ENCODE data around the gene FOXP1.

Gene FOXP1

DNA sequence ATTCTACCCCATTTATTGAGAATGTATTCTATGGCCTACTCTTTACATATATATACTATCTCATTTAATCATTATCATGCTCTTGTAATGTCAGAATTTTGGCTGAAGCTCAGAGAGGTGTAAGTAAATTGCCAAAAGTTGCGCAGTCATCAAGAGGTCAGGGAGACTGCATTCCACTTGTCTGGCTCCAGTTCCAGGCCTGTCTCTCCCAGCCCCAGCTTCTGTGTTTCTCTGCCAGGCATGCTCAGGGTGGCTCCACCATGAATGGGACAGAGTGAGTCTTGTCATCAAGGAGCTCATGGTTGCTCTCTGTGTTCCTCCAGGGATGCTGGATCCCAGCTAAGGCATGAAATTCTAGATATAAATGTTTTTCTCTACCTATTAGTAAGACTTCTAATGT is 635.9 kb downstream of the FOXP1 start:
- no peaks in the 10 kb centered on the region for H3K9me3 ChIP-seq (ENCODE audit: control insufficient read depth, insufficient read depth, low read length)
- no peaks in the 10 kb centered on the region for H3K4me1 ChIP-seq (ENCODE audit: control insufficient read depth, insufficient read depth, low read length)
- no peaks in the 10 kb centered on the region for H3K27me3 ChIP-seq (ENCODE audit: control insufficient read depth, insufficient read depth, low read length)
- H3K9ac ChIP-seq (ENCODE audit: low read depth, low read length) = no peak overlapping the region
- H3K36me3 ChIP-seq (ENCODE audit: control insufficient read depth, insufficient read depth, low read length) = no peaks in the 10 kb centered on the region
- H3K4me3 ChIP-seq (ENCODE audit: low read depth, low read length) = no peak overlapping the region

DNA sequence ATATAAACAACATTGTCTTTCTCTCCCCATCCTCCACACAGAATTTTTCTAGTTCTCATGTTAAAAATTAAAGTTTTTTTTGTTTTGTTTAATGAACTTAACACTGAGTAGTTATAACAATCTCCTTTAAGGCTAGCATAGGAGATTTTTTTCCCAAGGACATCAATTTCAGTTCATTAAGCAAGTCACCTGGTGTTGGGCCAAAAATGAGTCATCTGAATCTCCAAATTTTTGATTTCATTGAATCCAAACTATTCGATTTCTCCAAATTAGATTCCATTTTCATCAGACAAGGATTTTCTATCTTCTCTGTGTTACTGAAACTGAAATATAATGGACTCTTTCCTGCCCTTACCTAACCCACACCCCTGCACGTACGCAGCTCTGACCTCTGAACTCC is 639.6 kb downstream of the FOXP1 start:
- H3K4me1 ChIP-seq (ENCODE audit: control insufficient read depth, insufficient read depth, low read length) = no peaks in the 10 kb centered on the region
- H3K4me3 ChIP-seq (ENCODE audit: low read depth, low read length) = no peak overlapping the region
- no peak overlapping the region for H3K9ac ChIP-seq (ENCODE audit: low read depth, low read length)
- no peaks in the 10 kb centered on the region for H3K36me3 ChIP-seq (ENCODE audit: control insufficient read depth, insufficient read depth, low read length)
- no peaks in the 10 kb centered on the region for H3K9me3 ChIP-seq (ENCODE audit: control insufficient read depth, insufficient read depth, low read length)
- no peaks in the 10 kb centered on the region for H3K27me3 ChIP-seq (ENCODE audit: control insufficient read depth, insufficient read depth, low read length)

DNA sequence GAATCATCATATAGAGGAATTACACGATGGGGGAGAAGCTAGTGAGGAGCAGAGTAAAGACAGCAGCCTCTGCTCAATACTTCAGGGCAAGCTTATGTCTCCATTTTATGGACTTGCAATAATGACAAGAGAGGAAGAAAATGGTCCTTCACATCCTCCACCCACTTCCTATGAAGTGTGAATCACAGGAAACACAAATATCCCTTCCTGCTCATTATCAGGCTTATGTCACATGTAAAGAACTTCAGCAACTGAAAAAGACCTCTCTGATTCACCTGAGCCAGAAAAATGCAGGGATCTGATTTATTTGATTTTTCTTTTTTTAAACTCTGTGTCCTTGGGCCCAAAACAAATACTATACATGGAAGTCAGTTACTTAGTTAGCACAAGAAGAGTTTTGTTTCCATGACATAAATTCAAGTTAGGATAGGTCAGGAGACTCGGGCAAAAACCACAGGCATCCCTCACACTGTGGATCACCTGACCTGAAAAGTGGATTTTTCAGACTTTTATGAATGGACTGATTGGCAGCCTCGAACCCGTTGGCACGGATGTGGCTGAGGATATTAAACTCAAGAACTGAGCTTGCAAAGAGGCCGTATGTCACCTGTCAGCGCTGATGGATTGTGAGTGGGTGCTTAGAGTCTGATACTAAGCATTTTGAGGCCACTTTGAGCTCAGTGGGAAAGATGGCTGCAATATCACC is 650.3 kb downstream of the FOXP1 start:
- Histone ChIP-seq H3K36me3 (ENCODE audit: control insufficient read depth, insufficient read depth, low read length) (no peaks in the 10 kb centered on the region), H3K4me3 (ENCODE audit: low read depth, low read length) (no peak overlapping the region), H3K9ac (ENCODE audit: low read depth, low read length) (no peak overlapping the region), H3K27me3 (ENCODE audit: control insufficient read depth, insufficient read depth, low read length) (no peaks in the 10 kb centered on the region), H3K9me3 (ENCODE audit: control insufficient read depth, insufficient read depth, low read length) (no peaks in the 10 kb centered on the region), H3K4me1 (ENCODE audit: control insufficient read depth, insufficient read depth, low read length) (no peaks in the 10 kb centered on the region)

DNA sequence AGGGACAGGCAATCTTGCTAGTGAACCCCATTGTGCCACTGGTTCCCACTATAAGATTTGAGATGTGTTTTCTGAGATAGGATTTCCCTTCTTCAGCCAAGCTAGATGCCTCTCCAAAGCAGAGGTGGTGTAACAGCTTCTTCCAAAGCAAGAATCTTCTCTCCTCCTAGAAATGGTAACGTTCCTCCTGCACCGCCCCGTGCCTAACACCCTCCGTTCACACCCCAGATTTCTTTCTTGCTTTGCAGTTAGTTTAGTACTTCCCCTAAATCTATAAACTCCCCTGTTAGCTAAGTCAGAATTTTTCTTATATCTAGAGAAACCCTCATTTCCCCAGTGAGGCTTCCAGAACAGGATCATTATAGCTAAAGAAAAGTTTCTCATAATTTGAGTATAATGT is 653.5 kb downstream of the FOXP1 start:
- Histone ChIP-seq H3K4me3 (ENCODE audit: low read depth, low read length) (no peak overlapping the region), H3K27me3 (ENCODE audit: control insufficient read depth, insufficient read depth, low read length) (no peaks in the 10 kb centered on the region), H3K9me3 (ENCODE audit: control insufficient read depth, insufficient read depth, low read length) (no peaks in the 10 kb centered on the region), H3K4me1 (ENCODE audit: control insufficient read depth, insufficient read depth, low read length) (no peaks in the 10 kb centered on the region), H3K36me3 (ENCODE audit: control insufficient read depth, insufficient read depth, low read length) (no peaks in the 10 kb centered on the region), H3K9ac (ENCODE audit: low read depth, low read length) (no peak overlapping the region)

DNA sequence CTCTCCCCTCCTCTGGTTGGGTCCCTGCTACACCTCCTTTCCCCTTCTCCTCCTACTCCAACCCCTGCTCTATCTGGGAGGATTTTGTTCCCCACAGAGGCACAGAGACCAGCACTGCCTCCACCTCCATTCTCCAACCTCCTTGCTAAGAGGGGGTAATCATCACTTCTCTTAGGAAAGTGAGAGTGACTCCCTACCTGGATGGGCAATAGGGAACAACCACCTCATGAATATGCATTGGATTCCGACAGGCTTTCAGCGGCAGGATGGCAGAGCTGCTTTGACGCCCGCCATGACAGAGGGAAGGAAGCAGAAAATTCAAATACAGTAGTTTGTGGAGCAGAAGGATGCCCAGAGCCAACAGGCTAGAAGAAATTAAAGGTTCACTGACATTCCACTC is 656.3 kb downstream of the FOXP1 start:
- H3K9ac ChIP-seq (ENCODE audit: low read depth, low read length) = no peak overlapping the region
- H3K27me3 ChIP-seq (ENCODE audit: control insufficient read depth, insufficient read depth, low read length) = no peaks in the 10 kb centered on the region
- H3K9me3 ChIP-seq (ENCODE audit: control insufficient read depth, insufficient read depth, low read length) = no peaks in the 10 kb centered on the region
- no peaks in the 10 kb centered on the region for H3K36me3 ChIP-seq (ENCODE audit: control insufficient read depth, insufficient read depth, low read length)
- H3K4me1 ChIP-seq (ENCODE audit: control insufficient read depth, insufficient read depth, low read length) = no peaks in the 10 kb centered on the region
- H3K4me3 ChIP-seq (ENCODE audit: low read depth, low read length) = no peak overlapping the region

DNA sequence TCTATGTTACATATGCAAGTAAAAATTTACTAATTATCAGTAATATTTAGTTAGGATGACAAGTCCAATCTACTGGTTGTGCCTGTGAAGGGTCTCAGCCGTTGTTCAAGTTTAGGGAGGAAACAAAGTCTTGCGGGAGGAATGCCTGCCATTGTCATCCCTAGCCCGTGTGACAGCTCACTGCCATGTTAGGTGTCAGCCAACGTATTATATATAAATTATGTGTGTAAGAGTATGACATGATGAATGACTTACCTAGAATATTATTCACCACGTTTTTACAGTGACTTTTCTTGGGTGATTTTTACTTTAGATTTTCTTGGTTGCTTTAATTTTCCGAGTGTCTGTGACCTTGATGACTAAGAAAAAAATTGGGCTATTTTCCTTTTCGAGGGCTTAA is 656.7 kb downstream of the FOXP1 start:
- H3K36me3 ChIP-seq (ENCODE audit: control insufficient read depth, insufficient read depth, low read length) = no peaks in the 10 kb centered on the region
- no peaks in the 10 kb centered on the region for H3K27me3 ChIP-seq (ENCODE audit: control insufficient read depth, insufficient read depth, low read length)
- no peak overlapping the region for H3K4me3 ChIP-seq (ENCODE audit: low read depth, low read length)

DNA sequence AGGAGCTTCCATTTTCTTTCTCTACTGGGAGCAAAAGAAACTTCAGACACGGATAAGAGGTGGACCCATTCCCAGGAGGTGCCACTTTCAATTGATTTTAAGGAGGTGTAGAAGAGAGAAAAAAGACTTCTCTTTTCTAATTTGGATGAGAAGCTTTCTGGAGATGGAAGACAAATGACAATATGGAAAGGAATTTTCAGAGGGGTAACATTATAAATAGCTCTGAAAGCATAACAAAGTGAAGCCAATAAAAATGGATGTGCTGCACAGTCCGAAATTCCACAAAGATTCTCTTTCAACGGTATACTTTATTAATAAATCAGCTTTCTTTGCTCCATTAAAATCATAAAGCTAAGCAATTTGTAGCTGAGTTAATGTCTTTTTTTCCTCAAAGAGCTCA is 663.9 kb downstream of the FOXP1 start:
- H3K9me3 ChIP-seq (ENCODE audit: control insufficient read depth, insufficient read depth, low read length) = no peaks in the 10 kb centered on the region
- no peaks in the 10 kb centered on the region for H3K27me3 ChIP-seq (ENCODE audit: control insufficient read depth, insufficient read depth, low read length)
- H3K4me3 ChIP-seq (ENCODE audit: low read depth, low read length) = no peak overlapping the region
- H3K9ac ChIP-seq (ENCODE audit: low read depth, low read length) = no peak overlapping the region
- H3K4me1 ChIP-seq (ENCODE audit: control insufficient read depth, insufficient read depth, low read length) = no peaks in the 10 kb centered on the region
- H3K36me3 ChIP-seq (ENCODE audit: control insufficient read depth, insufficient read depth, low read length) = no peaks in the 10 kb centered on the region

More for the DNA sequence above, 656.7 kb downstream of the FOXP1 start:
- Histone ChIP-seq H3K9me3 (ENCODE audit: control insufficient read depth, insufficient read depth, low read length) (no peaks in the 10 kb centered on the region), H3K4me1 (ENCODE audit: control insufficient read depth, insufficient read depth, low read length) (no peaks in the 10 kb centered on the region), H3K9ac (ENCODE audit: low read depth, low read length) (no peak overlapping the region)

DNA sequence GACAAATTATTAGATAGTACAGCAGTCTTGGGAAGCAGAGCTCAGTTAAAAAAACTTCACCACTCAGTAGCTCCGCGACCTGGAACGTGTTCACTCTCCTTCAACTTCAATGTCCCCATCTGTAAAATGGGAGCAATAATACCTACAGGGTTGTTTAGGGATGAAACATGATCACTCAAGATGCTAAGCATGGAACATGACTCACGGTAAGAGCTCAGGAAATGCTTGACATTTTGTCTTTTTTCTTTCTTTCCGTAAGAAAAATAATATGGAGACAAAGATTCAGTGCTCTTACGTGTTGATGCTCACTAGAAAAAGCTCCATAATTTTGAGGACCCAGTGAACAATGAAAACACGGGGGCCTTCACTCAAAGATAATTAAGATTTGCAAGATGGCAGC is 664.4 kb downstream of the FOXP1 start:
- Histone ChIP-seq H3K9me3 (ENCODE audit: control insufficient read depth, insufficient read depth, low read length) (no peaks in the 10 kb centered on the region), H3K4me1 (ENCODE audit: control insufficient read depth, insufficient read depth, low read length) (no peaks in the 10 kb centered on the region), H3K27me3 (ENCODE audit: control insufficient read depth, insufficient read depth, low read length) (no peaks in the 10 kb centered on the region), H3K9ac (ENCODE audit: low read depth, low read length) (no peak overlapping the region), H3K36me3 (ENCODE audit: control insufficient read depth, insufficient read depth, low read length) (no peaks in the 10 kb centered on the region), H3K4me3 (ENCODE audit: low read depth, low read length) (no peak overlapping the region)

DNA sequence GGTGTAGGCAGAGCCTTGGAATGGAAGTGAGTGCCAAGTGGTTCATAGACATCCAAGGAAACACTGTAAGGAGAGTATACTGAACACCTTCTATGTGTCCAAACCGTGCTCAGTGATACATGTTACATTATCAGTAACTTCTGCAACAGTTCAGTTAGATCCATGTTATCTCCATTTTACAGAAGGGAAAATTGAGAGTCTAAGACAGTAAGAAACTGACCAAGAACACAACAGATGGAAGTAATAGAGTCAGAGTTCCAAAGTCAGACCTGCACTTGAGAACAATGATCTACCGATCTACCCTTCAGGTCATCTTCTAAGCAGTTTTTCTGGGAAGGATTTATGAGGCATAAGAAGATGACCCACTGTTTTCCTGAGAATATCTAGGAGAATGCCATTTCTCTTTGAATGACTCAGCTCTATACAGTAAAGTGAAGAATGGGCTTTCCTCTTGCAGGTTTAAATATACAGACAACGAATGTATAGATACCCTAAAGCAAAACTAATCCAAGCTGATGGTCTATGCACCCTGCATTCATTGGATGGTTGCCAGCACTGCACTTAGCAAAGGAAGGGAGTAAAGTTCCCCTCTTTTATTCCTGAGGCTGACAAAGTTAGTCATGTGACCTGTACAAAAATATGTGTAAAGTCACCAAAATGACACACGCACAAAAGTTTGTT is 667.0 kb downstream of the FOXP1 start:
- Histone ChIP-seq H3K27me3 (ENCODE audit: control insufficient read depth, insufficient read depth, low read length) (no peaks in the 10 kb centered on the region), H3K4me3 (ENCODE audit: low read depth, low read length) (no peak overlapping the region), H3K9ac (ENCODE audit: low read depth, low read length) (no peak overlapping the region), H3K4me1 (ENCODE audit: control insufficient read depth, insufficient read depth, low read length) (no peaks in the 10 kb centered on the region), H3K9me3 (ENCODE audit: control insufficient read depth, insufficient read depth, low read length) (no peaks in the 10 kb centered on the region), H3K36me3 (ENCODE audit: control insufficient read depth, insufficient read depth, low read length) (no peaks in the 10 kb centered on the region)

DNA sequence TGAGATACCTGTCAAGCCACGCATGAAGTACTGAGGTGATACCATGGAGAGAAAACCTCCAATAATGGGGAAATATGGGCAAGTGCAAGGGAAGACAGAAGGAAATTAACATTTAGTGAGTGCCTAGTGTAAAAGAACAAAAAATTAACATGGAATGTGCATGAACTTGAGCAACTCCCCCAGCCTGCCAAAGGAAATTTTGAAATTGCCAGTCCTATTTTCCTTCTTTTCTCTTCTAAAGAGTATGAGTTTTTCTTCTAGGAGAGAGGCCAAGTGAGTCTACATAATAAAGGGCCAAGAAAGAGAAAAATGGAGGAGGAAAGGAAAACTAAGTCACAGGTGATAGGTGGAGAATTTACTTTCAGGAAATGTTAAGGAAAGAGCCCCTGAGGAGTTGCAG is 668.7 kb downstream of the FOXP1 start:
- no peak overlapping the region for H3K9ac ChIP-seq (ENCODE audit: low read depth, low read length)
- H3K4me3 ChIP-seq (ENCODE audit: low read depth, low read length) = no peak overlapping the region
- H3K27me3 ChIP-seq (ENCODE audit: control insufficient read depth, insufficient read depth, low read length) = no peaks in the 10 kb centered on the region
- no peaks in the 10 kb centered on the region for H3K4me1 ChIP-seq (ENCODE audit: control insufficient read depth, insufficient read depth, low read length)
- H3K9me3 ChIP-seq (ENCODE audit: control insufficient read depth, insufficient read depth, low read length) = no peaks in the 10 kb centered on the region
- H3K36me3 ChIP-seq (ENCODE audit: control insufficient read depth, insufficient read depth, low read length) = no peaks in the 10 kb centered on the region

DNA sequence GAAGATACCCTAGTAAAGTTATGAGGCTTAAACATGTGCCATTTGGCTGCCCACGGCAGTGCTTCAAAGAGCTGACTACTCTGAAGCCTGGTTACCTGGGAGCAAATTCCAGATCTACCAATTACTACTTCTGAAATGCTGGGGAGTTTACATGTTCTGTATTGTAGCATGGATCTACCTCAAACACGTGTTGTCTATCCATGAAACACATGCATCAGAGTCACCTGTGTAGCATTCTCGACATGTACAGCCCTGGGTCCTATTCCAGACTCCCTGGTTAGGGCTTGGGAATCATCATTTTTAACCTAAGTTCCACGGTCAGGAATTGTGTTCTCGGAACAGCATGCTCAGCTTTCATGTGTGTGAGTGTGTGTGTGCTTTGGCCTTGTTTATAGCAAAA is 671.8 kb downstream of the FOXP1 start:
- Histone ChIP-seq H3K9ac (ENCODE audit: low read depth, low read length) (no peak overlapping the region), H3K4me1 (ENCODE audit: control insufficient read depth, insufficient read depth, low read length) (no peaks in the 10 kb centered on the region), H3K36me3 (ENCODE audit: control insufficient read depth, insufficient read depth, low read length) (no peaks in the 10 kb centered on the region), H3K9me3 (ENCODE audit: control insufficient read depth, insufficient read depth, low read length) (no peaks in the 10 kb centered on the region), H3K27me3 (ENCODE audit: control insufficient read depth, insufficient read depth, low read length) (no peaks in the 10 kb centered on the region), H3K4me3 (ENCODE audit: low read depth, low read length) (no peak overlapping the region)

DNA sequence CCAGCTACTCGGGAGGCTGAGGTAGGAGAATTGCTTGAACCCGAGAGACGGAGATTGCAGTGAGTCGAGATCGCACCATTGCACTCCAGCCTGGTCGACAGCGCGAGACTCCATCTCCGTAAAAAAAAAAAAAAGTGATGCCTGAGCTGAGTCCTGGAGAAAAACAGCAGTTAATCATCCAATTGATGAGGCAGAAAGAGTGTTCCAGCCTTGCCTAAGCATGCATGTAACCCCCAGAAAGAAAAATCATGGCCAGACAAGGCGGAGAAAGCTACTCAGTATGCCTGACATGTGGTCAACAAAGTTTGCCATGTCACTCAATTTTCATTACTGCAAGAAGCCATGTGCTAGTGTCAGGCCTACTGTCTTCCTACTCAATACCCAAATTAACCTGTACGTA is 678.0 kb downstream of the FOXP1 start:
- Histone ChIP-seq H3K36me3 (ENCODE audit: control insufficient read depth, insufficient read depth, low read length) (no peaks in the 10 kb centered on the region), H3K4me3 (ENCODE audit: low read depth, low read length) (no peak overlapping the region), H3K27me3 (ENCODE audit: control insufficient read depth, insufficient read depth, low read length) (no peaks in the 10 kb centered on the region), H3K4me1 (ENCODE audit: control insufficient read depth, insufficient read depth, low read length) (no peaks in the 10 kb centered on the region), H3K9me3 (ENCODE audit: control insufficient read depth, insufficient read depth, low read length) (no peaks in the 10 kb centered on the region), H3K9ac (ENCODE audit: low read depth, low read length) (no peak overlapping the region)

Data from iPS-15b (cell line).